Rectal smooth muscle tissue (tissue), 1 donor: Measurements from ENCODE around the gene HYAL2.

Source experiments
- H3K27ac ChIP-seq: one replicate; pipeline ENCODE4 v1.7.0; 2013; ENCODE audit warnings: low read depth, low read length, inconsistent platforms
- H3K27me3 ChIP-seq: one replicate; pipeline ENCODE4 v1.7.0; 2013; ENCODE audit warnings: low read length; ENCODE audit not compliant: control insufficient read depth, insufficient read depth
- H3K36me3 ChIP-seq: one replicate; pipeline ENCODE4 v1.7.0; 2013; ENCODE audit warnings: low read length; ENCODE audit not compliant: control insufficient read depth, insufficient read depth
- H3K4me1 ChIP-seq: one replicate; pipeline ENCODE4 v1.7.0; 2013; ENCODE audit warnings: low read length; ENCODE audit not compliant: control insufficient read depth, insufficient read depth
- H3K4me3 ChIP-seq: one replicate; pipeline ENCODE4 v1.7.0; 2013; ENCODE audit warnings: low read length
- H3K9ac ChIP-seq: one replicate; pipeline ENCODE4 v1.7.0; 2013; ENCODE audit warnings: low read length

The HYAL2 gene

DNA sequence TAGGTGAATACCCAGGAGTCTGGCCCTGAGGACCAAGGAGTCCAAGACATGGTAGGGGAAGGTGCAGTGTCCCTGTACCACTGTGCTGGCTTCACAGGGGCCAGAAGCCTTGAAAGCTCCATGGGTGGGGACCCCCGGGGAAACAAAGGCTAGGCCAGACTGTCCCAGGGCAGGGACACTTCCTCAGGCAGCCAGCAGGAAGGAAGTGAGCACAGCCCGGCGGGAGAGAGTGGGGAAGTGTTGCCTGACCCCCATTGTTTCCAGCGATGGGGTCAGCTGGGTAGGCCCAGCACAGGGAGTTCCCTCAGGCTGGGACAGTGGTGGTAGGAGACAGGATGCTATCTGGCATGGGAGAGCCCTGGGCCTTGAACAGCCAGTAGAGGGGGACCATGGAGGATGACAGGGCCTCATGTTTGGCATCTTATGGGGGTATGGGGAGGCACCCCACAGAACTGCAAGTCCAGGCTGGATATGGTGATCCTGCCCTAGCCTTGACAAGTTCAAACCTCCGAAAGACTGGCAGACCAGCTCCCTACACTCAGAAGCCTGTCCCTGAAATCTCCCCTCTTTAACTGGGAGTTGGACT, 1.2 kb upstream of the HYAL2 start:
- H3K9ac ChIP-seq = no peak overlapping the region
- peaks cover 33% of the 10 kb centered on the region for H3K4me1 ChIP-seq
- peak overlapping the region; percentile 38 for H3K27ac ChIP-seq
- H3K4me3 ChIP-seq = no peak overlapping the region
- peaks cover 7% of the 10 kb centered on the region for H3K36me3 ChIP-seq
- H3K27me3 ChIP-seq = no peaks in the 10 kb centered on the region

DNA sequence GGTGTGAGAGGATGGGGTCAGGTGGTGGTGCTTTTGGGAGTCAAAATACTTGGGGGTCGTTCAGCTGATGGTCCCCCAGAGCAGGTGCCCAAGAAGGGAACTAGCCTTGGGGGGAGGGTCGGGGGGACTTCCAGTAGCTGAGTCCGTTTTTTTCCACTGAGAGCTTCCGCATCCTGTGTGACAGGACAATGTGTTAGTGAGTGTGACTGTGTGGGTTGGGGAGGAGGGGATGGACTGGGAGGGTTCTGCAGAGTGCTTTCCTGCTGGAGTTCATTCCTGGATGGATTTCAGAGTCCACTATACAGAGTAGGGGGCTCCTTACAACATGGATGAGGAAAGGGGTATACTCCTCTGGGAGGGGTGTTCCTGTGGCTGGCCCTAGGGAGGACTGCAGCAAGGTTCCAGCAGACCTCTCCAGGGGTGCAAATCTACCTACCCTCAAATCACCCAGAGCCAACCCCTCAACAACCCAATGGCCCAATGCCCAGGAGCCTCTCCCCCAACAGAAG, 601 bp upstream of the HYAL2 start:
- Histone ChIP-seq H3K9ac (no peak overlapping the region), H3K27ac (peak overlapping the region; percentile 96), H3K4me1 (peaks cover 27% of the 10 kb centered on the region), H3K4me3 (no peak overlapping the region), H3K27me3 (no peaks in the 10 kb centered on the region), H3K36me3 (peaks cover 10% of the 10 kb centered on the region)

GRCh38 chr3:50322115-50322385, 495 bp downstream of the HYAL2 start:
- H3K36me3 ChIP-seq = peaks cover 10% of the 10 kb centered on the region
- peak overlapping the region; percentile 94 for H3K4me3 ChIP-seq
- H3K4me1 ChIP-seq = peaks cover 22% of the 10 kb centered on the region
- H3K27me3 ChIP-seq = no peaks in the 10 kb centered on the region
- no peak overlapping the region for H3K9ac ChIP-seq
- H3K27ac ChIP-seq = peak overlapping the region; percentile 96

GRCh38 chr3:50321336-50322114, 1.0 kb downstream of the HYAL2 start:
- Histone ChIP-seq H3K36me3 (peaks cover 13% of the 10 kb centered on the region), H3K4me1 (peaks cover 21% of the 10 kb centered on the region)

GRCh38 chr3:50320853-50321335, 1.7 kb downstream of the HYAL2 start:
- peak overlapping the region; percentile 94 for H3K4me3 ChIP-seq

More at GRCh38 chr3:50321336-50322114, 1.0 kb downstream of the HYAL2 start:
- Histone ChIP-seq H3K4me3 (peak overlapping the region; percentile 94), H3K27ac (peak overlapping the region; percentile 96), H3K9ac (peak overlapping the region; percentile 93), H3K27me3 (no peaks in the 10 kb centered on the region)

DNA sequence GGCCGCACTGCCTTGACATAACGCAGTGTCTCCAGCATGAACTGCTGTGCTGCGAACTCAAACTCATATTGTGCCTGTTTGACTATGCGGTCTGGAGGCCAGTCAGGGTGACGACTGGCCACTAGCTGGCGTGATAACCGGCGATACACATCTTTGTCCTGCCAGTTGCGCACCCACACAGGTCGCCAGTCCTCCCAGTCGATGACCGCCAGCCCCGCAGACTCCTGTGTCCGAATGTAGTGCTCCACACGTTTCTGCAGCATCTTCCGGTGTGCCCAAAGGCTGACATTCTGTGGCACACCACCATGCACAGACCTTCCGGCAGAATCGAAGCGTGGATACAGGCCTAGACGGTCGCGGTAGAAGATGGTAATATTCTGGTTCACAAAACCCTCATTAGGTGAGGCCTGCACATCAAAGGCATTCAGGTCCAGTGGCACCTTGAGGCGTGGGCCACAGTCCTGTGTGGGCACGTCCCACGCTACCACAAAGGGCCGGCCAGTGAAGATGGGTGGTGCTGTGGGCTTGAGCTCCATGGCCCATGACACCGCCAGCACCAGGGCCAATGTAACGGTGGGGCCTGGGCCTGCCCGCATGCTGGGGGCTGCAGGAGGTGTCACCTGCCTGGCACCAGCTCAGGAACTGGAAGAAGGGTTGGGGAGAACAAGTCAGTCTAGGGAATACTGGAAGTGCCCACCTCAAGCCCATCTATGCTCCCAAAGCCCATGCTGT, 2.5 kb downstream of the HYAL2 start:
- H3K27ac ChIP-seq = peak overlapping the region; percentile 96
- H3K9ac ChIP-seq = peak overlapping the region; percentile 76
- peaks cover 8% of the 10 kb centered on the region for H3K36me3 ChIP-seq
- H3K4me1 ChIP-seq = peaks cover 21% of the 10 kb centered on the region
- peak overlapping the region; percentile 94 for H3K4me3 ChIP-seq
- H3K27me3 ChIP-seq = no peaks in the 10 kb centered on the region

More at GRCh38 chr3:50320853-50321335, 1.7 kb downstream of the HYAL2 start:
- peak overlapping the region; percentile 76 for H3K9ac ChIP-seq
- peaks cover 11% of the 10 kb centered on the region for H3K36me3 ChIP-seq
- H3K4me1 ChIP-seq = peaks cover 21% of the 10 kb centered on the region
- no peaks in the 10 kb centered on the region for H3K27me3 ChIP-seq
- H3K27ac ChIP-seq = peak overlapping the region; percentile 96

GRCh38 chr3:50319181-50319893, 3.2 kb downstream of the HYAL2 start:
- H3K4me1 ChIP-seq = peaks cover 21% of the 10 kb centered on the region
- peaks cover 8% of the 10 kb centered on the region for H3K36me3 ChIP-seq
- no peak overlapping the region for H3K9ac ChIP-seq
- H3K4me3 ChIP-seq = no peak overlapping the region
- no peaks in the 10 kb centered on the region for H3K27me3 ChIP-seq
- H3K27ac ChIP-seq = no peak overlapping the region

DNA sequence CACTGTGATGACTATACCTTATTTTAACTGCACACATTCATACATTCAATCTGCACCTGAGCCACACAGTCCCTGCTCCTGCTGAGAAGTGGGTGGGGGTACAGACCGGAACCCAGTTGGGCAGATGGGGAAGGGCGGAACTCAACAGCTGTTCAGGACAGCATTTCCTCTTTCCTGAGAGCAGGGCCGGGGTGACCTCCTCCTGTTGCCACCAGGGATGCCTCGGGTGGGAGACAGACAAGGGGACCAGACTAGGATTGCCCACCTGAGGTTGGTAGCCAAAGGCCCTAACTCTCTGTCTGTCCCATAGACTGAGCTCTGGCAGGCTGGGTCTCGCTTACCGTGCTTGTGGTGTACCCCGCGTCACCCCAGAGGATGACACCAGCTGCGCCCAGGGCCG, 3.9 kb downstream of the HYAL2 start:
- Histone ChIP-seq H3K36me3 (peaks cover 8% of the 10 kb centered on the region), H3K9ac (no peak overlapping the region), H3K4me3 (peak overlapping the region; percentile 1), H3K4me1 (peaks cover 21% of the 10 kb centered on the region), H3K27ac (no peak overlapping the region), H3K27me3 (no peaks in the 10 kb centered on the region)

DNA sequence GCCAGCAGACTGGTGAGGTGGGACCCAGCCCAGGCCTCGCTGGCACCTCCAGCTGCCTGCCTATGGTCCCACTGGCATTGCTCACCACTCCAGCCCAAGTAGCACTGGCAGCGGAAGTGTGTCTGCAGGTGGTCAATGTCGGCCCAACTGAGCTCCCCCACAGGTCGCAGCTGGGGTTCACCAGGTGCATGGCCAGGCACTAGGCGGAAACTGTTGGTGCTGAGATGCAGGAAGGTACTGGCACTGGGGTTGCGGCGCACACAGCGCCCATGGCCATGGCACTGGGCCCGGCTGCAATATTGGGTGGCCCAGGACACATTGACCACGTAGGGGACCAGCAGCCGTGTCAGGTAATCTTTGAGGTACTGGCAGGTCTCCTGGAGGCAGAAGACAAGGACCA, 4.4 kb downstream of the HYAL2 start:
- Histone ChIP-seq H3K36me3 (peaks cover 8% of the 10 kb centered on the region), H3K27me3 (no peaks in the 10 kb centered on the region), H3K9ac (no peak overlapping the region), H3K27ac (no peak overlapping the region), H3K4me3 (peak overlapping the region; percentile 1), H3K4me1 (peaks cover 21% of the 10 kb centered on the region)

DNA sequence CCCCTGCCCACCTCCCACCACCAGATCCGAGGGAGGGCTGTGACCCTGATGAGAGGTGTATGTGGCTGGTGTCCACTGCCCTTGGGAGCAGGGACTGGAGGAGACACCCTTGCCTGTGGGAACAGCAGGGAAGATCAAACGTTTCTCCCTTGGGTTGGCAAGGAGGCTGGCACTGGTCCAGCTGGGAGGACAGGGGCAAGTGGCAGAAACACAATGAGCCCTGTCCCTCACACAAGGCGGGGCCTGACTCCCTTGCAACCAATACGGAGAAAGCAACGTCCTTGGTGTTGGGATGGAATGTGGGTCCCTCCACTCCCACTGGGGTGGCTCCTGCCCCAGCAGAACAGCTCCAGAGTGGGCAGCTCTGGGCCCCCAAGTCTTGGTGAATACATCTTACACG, 5.2 kb downstream of the HYAL2 start:
- H3K9ac ChIP-seq = peak overlapping the region; percentile 74
- H3K27me3 ChIP-seq = no peaks in the 10 kb centered on the region
- peaks cover 8% of the 10 kb centered on the region for H3K36me3 ChIP-seq
- H3K27ac ChIP-seq = peak overlapping the region; percentile 54
- H3K4me1 ChIP-seq = peaks cover 21% of the 10 kb centered on the region
- H3K4me3 ChIP-seq = peak overlapping the region; percentile 34

DNA sequence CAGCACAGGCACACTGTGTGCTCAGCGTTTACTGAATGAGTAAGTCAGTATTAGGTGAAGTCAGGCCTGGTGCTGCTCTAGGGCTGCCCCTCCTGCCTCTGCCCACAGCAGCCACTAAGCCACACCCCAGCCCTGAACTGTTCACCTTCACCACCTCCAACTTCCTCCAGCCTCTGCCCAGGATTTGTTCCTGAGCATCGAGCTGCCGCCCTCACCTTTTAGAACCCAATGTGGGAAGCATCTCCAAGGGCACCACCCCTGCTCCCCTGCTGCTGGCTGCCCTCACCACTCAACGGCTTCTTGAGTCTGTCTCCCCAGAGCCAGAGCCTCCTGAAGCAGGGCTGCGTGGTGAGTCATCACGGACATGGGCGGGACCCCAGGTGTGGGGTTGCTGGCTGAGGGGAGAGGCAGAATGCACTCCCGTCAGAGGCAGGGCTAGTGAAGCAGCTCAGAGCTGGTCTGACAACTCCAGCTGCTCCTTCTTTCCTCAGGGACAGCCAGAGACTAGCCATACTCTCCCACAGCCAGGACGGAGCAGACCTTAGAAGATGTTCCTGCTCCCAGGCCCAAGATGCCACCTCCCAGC, 5.8 kb downstream of the HYAL2 start:
- Histone ChIP-seq H3K27ac (peak overlapping the region; percentile 54), H3K36me3 (peaks cover 8% of the 10 kb centered on the region), H3K9ac (peak overlapping the region; percentile 74), H3K4me3 (peak overlapping the region; percentile 34), H3K4me1 (peaks cover 17% of the 10 kb centered on the region), H3K27me3 (no peaks in the 10 kb centered on the region)
